GM21526 (cell line): ENCODE data around the gene ATG14.
"Not testable (repeated sequence)": the region's sequence is repeated elsewhere in the genome, so short reads cannot be mapped to it uniquely, and the experiment has no call there.

Source experiments
- ATAC-seq: cut with Tn5 transposase; IDR thresholded peaks from one replicate; pipeline ENCODE4 v1.9.1; 2021; ENCODE audit warnings: moderate library complexity; ENCODE audit not compliant: unreplicated experiment, low FRiP score

Gene ATG14

GRCh38 chr14:55388160-55388559 lies 23.5 kb downstream of the ATG14 start:
- no peak for ATAC-seq

- ATAC-seq: no peak
Observed at GRCh38 chr14:55387121-55387520, 24.5 kb downstream of the ATG14 start.

- ATAC-seq: no peak
Observed at GRCh38 chr14:55386037-55386808, 25.4 kb downstream of the ATG14 start.

GRCh38 chr14:55384536-55384935 lies 27.1 kb downstream of the ATG14 start:
- no peak for ATAC-seq

GRCh38 chr14:55383541-55384140 lies 28.0 kb downstream of the ATG14 start:
- ATAC-seq: no peak

GRCh38 chr14:55383056-55383466 lies 28.6 kb downstream of the ATG14 start:
- not testable (repeated sequence) for ATAC-seq

GRCh38 chr14:55382483-55382882 lies 29.1 kb downstream of the ATG14 start:
- no peak for ATAC-seq

GRCh38 chr14:55381561-55381960 lies 30.1 kb downstream of the ATG14 start:
- no peak for ATAC-seq

GRCh38 chr14:55381040-55381439 lies 30.6 kb downstream of the ATG14 start:
- no peak for ATAC-seq

- ATAC-seq: no peak
Observed at GRCh38 chr14:55377236-55377635, 34.4 kb downstream of the ATG14 start.

GRCh38 chr14:55374771-55375170 lies 36.9 kb downstream of the ATG14 start:
- ATAC-seq: no peak

GRCh38 chr14:55373784-55374705 lies 37.6 kb downstream of the ATG14 start:
- no peak for ATAC-seq

- no peak for ATAC-seq
Observed at GRCh38 chr14:55372825-55373224, 38.8 kb downstream of the ATG14 start.

- no peak for ATAC-seq
Observed at GRCh38 chr14:55372423-55372822, 39.2 kb downstream of the ATG14 start.

GRCh38 chr14:55370883-55371455 lies 40.7 kb downstream of the ATG14 start:
- ATAC-seq: no peak

GRCh38 chr14:55366271-55366670 lies 45.4 kb downstream of the ATG14 start:
- ATAC-seq: no peak

GRCh38 chr14:55361190-55361589 lies 50.4 kb downstream of the ATG14 start:
- no peak for ATAC-seq

GRCh38 chr14:55359307-55359706 lies 52.3 kb downstream of the ATG14 start:
- ATAC-seq: no peak

GRCh38 chr14:55356913-55357312 lies 54.7 kb downstream of the ATG14 start:
- ATAC-seq: no peak

- no peak for ATAC-seq
Observed at GRCh38 chr14:55355922-55356321, 55.7 kb downstream of the ATG14 start.

- no peak for ATAC-seq
Observed at GRCh38 chr14:55354500-55354899, 57.1 kb downstream of the ATG14 start.
